Retinal pigment epithelial cell (primary cell): Measurements from ENCODE around the gene ADAMTS4.

Experiments used
- DNase-seq: peaks from one replicate; pipeline ENCODE4 v3.0.0-alpha.2; 2010; ENCODE audit warnings: low read depth
- H3K4me3 ChIP-seq: 2 replicates; pipeline ENCODE4 v1.5.1; 2011; ENCODE audit warnings: mild to moderate bottlenecking, low read length, control low read depth, moderate library complexity
- CTCF ChIP-seq: conservative IDR thresholded peaks from 2 replicates; pipeline ENCODE4 v1.5.1; 2011; ENCODE audit warnings: low read depth, low read length, control low read depth, inconsistent platforms

The ADAMTS4 gene

GRCh38 chr1:161177112-161177935 lies 21.5 kb downstream of the ADAMTS4 start, which contains the start of gene B4GALT3:
Gene B4GALT3, minus strand, starts transcription at chr1:161177507. Its CDS starts 1,447 bp downstream, at chr1:161176060.
- TF ChIP-seq CTCF: peak; percentile 14
- H3K4me3 ChIP-seq: peak within 1 kb of the TSS; percentile 98
- DNase-seq: no peak

GRCh38 chr1:161176468-161177111 lies 22.3 kb downstream of the ADAMTS4 start:
- no peak for TF ChIP-seq CTCF
- H3K4me3 ChIP-seq: peak overlapping the region; percentile 98
- no peak for DNase-seq

GRCh38 chr1:161175771-161176453 lies 22.9 kb downstream of the ADAMTS4 start:
- no peak for DNase-seq
- peak overlapping the region; percentile 98 for H3K4me3 ChIP-seq
- no peak for TF ChIP-seq CTCF

- H3K4me3 ChIP-seq: no peak overlapping the region
- no peak for DNase-seq
- no peak for TF ChIP-seq CTCF
Measured at GRCh38 chr1:161174911-161175310, 23.9 kb downstream of the ADAMTS4 start.

GRCh38 chr1:161173711-161174110 lies 25.1 kb downstream of the ADAMTS4 start:
- TF ChIP-seq CTCF: no peak
- no peak for DNase-seq
- no peak overlapping the region for H3K4me3 ChIP-seq

- no peak overlapping the region for H3K4me3 ChIP-seq
- DNase-seq: no peak
Measured at GRCh38 chr1:161172776-161173376, 26.0 kb downstream of the ADAMTS4 start.

More at GRCh38 chr1:161172776-161173376, 26.0 kb downstream of the ADAMTS4 start:
- no peak for TF ChIP-seq CTCF
